ENCODE measurements around the gene HLA-DMB.
A peak's percentile ranks its signal among the peaks of the same experiment; 100 is the strongest.

The HLA-DMB gene

GRCh38 chr6:32971581-32972352, 30.9 kb upstream of the HLA-DMB start:
- peak; percentile 100 for DNase-seq

DNA sequence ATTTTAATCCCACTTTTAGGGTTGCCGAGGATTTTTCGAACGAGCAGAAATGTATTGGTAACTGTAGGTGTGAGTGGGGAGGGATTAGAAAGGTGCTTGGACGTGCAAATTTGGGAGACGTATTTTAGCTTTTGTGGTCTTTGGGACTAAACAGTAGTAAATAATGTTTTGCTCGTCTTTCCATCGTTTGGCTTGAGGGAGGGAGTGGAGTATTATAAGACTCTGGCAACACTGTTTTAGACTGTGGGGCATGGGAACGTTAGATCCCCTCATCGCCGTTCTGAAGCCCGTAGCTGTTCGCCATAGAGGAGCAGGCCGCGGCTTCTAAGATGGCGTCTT, 30.4 kb upstream of the HLA-DMB start:
- no peak for DNase-seq

GRCh38 chr6:32970413-32971241, 29.8 kb upstream of the HLA-DMB start:
- DNase-seq, result peak; percentile 81

- peak; percentile 61 for DNase-seq
Measured at GRCh38 chr6:32969685-32970412, 29.0 kb upstream of the HLA-DMB start.

DNA sequence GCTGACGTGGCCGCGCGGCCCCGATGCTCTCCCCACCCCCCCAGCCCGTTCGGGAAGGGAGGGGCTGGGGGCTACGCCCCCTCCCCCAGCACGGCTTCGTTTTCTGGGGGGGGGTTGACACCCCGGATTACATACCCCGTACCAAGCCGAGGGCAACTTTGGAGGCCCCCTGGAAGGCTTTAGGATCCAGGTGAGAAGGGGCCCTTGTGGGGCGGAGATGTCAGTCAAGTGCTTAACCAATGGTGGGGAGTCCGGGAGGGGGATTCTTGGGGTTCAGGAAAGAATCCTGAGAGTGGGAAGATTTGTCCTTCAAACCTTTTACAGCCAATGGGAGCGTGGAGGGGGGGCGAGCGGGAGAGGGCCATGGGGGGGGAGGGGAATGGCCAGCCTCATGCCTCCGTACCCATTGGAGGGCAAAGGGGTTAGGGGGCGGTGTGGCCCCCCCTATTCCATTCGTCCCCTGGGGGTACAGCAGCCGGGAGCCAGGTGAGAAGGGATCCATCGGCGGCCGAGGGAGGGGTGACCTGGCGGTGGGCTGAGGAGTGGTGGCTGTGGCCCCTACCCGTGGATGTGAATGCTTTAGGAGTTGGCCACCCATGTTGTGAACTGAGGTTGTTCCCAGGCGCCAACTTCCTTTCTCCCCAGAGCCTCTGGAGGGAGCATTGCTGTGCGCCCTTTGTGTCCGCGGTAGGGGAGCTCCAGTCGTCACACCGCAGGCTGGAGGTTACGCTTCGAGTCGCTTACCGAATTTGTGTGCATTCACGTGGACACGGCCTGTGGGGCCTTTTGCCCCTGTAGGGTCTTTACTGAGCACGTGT, 28.2 kb upstream of the HLA-DMB start:
- DNase-seq, result peak; percentile 60

DNA sequence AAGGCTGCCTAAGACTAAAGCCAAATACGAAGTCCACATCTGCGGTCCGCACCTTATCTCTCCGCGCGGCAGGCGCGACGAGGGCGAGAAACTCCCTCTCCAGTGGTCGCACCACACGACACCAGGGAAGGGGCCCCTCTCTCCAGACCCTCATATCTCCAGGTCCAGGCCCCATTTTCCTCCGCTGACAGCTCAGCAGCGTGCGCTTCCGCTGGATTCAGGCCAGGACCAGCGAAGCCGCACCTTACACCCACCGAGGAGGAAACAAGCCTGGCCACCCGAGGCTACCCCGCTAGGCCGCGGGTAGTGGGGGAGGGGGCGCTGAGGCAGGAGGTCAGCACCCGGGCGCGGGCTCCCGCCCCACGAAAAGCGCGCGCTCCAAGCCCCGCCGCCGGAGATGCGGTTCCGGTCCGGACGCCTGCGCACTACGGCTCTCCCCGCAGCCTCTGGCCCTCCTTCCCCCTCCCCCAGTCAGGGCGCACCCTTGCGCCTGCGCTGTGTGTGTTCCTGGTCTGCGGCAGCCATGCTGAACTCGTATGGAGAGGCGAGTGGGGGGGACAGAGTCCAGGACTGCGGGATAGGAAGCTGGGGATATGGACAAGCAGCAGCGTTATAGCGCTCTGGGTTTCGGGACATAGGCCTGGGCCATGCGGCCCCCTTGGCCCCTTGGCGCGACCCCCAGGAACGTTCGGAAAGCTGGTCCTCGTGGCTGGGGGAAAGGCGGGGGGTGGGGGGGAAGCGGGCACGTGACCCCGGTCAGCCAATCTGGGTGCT, 27.5 kb upstream of the HLA-DMB start, which contains the start of gene BRD2:
Gene BRD2 (plus strand): TSS at position 502 of the 774 bp plus-strand sequence. CDS start 4,305 bp downstream, outside the sequence.
- peak; percentile 96 for DNase-seq

GRCh38 chr6:32967151-32968091, 26.6 kb upstream of the HLA-DMB start:
- peak; percentile 51 for DNase-seq

- DNase-seq, result no peak
Measured at GRCh38 chr6:32964776-32965175, 23.9 kb upstream of the HLA-DMB start.

DNA sequence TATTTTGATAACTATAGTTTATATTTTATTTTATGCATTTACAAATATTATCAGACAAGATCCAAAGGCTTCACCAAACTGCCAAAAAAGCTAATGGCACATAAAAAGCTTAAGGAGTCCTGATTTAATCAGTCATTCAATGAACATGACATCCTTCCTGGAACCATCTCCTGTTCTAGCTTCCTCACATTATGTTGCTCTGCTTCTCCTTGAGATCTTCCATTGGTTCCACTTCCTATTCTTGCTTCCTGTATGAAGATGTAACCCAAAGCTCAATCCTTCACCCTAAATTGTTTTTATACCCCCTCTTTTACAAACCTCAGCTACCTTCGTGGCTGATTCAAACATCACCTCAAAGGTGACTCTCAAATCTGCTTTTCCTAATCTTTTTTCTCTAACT, 23.0 kb upstream of the HLA-DMB start:
- DNase-seq, result no peak

DNA sequence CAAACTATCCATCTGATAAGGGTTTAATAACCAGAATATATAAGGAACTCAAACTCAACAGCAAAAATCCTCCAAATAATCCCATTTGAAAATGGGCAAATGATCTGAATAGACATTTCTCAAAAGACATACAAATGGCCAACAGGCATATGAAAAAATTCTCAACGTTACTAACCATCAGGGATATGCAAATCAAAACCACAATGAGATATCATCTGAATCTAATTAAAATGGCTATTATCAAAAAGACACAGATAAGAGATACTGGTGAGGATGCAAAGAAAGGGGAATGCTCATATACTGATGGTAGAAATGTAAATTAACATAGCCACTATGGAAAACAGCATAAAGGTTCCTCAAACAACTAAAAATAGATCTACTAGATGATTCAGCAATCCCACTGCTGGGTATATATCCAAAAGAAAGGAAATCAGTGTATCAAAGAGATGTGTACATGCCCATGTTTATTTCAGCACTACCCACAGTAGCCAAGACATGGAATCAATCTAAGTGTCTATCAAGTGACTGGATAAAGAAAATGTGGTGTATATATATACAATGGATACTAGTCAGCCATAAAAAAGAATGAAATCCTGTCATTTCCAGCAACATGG, 21.5 kb upstream of the HLA-DMB start:
- DNase-seq, result no peak

DNA sequence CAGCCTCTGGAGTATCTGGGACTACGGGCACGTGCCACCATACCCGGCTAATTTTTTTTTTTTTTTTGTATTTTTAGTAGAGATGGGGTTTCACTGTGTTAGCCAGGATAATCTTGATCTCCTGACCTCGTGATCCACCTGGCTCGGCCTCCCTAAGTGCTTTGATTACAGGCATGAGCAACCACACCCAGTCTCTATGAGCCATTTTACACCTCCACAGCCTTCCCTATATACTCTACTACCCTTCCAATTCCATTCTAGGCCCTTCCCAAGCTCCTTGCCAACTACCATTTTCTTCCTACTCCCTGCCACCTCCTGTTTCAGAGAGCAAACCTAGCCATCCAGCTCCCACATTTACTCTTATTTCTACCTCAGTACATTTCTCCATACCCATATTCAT, 19.7 kb upstream of the HLA-DMB start:
- DNase-seq, result no peak

DNA sequence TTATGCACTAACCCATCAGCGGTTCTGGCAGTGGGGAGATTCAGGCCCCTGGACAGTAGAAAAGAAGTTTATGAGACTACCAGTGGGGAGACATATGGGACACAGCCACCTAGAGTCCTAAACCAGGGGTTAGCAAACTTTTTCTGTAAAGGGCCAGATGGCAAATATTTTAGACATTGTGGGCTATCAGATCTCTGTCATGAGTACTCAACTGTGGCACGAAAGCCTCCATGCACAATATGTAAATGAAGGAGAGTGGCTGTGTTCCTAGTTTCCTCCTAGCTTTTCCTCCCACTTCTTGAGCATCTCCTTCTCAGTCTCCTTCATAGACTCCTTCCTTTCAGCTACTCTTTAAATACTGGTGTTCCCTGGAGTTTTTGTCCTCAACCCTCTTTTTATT, 15.3 kb upstream of the HLA-DMB start:
- no peak for DNase-seq

GRCh38 chr6:32954986-32955802, 14.4 kb upstream of the HLA-DMB start:
- DNase-seq, result peak; percentile 52

DNA sequence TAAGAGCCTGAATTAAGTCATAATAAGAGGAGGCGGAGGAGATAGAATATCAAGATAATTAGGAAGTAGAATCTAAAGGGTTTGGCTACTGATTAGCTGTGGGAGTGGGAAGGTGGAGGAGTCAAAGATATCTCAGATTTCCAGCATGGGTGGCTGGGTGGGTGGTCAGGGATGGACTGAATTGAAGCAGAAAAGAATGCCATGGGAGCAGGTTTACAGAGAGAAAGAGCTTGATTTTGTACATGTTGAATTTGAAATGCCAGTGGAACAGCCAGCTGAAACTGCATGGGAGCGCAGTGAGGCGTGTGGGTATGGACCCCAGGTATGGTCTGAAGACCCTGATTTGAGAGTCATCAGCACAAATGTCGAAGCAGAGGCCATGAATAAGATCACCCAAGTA, 13.4 kb upstream of the HLA-DMB start:
- DNase-seq, result no peak

- no peak for DNase-seq
Measured at GRCh38 chr6:32953775-32954174, 12.9 kb upstream of the HLA-DMB start.

- DNase-seq, result peak; percentile 89
Measured at GRCh38 chr6:32952817-32953739, 12.2 kb upstream of the HLA-DMB start, which contains the start of gene HLA-DMA. TSS of gene HLA-DMA (minus strand) at chr6:32953097. CDS start at chr6:32953036, 61 bp downstream.

DNA sequence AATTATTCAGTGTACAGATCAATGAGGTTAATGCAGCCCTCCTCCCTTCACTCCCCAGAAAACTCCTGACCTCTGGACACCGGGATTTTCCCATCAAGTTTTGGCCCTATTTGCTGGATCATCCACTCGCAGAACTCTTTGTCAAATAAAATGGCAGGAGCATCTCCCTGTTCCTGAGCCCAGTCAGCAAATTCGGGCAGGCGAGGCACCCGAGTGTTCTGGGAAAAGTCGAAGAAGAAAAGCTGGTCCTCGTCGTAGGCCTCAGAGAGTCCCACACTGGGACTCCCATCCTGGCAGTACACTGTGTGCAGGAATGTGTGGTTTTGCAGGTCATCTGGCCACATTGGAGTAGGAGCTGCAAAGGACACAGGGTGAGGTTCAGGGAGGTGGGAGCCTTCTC, 9.6 kb upstream of the HLA-DMB start:
- no peak for DNase-seq

GRCh38 chr6:32950010-32950409, 9.2 kb upstream of the HLA-DMB start:
- DNase-seq, result no peak
